ENCODE data around the gene IGFALS.

Gene IGFALS

DNA sequence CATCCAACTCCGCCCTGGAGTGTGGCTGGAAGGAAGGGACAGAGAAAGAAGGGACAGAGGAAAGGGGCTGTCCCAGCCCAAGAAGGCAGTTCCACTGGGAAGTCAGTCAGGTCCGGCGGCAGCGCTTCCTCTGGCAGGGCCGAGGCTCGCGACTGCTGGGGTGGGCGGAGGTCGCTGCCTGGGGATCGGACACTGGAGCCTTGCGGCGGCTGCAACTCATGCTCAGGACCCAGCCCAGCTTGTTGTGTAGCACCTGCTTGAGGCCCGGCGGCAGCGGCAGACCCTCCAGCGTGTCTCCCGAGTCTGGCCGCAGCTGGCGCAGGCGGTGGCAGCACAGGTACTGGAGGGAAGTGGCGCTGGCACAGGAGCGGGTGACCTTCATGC is 16.5 kb downstream of the IGFALS start:
- DNase-seq: no peak

DNA sequence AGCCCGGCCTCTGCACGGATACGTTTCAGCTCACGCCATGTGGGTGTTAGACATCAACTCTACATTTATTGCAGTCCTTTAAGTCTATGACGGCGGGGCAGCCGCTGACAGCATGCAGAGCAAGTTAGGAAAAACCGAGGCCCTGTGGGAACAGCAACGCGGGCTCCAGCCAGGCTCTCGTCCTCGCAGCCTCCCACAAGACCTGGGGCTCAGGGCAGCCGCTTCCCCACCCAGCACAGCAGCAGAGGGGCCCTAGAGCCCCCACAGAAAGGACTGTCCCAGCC is 16.9 kb downstream of the IGFALS start:
- no peak for DNase-seq

DNA sequence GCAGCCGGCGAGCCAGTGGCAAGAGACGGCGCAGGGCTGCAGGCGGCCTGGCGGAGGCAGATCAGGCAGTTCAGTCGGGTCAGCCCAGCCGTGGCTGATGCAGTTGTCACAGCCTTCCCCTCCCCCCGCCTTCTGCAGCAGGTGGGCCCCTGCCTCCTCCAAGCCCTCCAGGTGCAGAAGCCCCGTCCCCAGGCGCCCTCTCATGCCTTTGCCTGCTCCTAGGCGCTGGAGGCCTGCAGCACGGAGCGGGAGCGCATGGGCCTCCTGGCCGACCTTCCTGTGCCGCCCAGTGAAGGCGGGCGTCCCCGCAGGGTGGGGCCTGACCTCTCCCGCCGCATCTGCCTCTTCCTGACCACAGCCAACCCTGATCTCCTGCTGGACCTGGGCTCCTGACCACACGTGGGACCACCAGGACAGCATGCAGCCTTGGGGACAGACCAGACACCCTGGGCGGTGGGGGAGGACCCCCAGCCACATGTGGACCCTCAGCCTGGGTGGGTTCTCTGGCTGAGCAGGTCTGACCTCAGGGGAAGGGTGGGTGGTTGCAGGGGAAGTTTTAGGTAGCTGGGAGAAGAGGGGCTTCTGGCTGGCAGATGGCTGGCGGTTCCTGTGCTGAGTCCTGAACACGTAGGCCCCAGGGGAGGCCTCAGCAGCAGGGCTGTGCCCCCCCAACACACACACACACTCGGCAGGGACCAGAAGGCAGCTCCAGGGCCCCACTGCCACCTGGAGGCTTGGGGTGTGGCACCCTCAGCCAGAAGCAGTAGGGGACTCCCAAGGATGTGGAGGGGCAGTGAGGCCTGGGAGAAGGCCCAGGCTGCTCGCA is 17.4 kb downstream of the IGFALS start:
- DNase-seq: no peak

DNA sequence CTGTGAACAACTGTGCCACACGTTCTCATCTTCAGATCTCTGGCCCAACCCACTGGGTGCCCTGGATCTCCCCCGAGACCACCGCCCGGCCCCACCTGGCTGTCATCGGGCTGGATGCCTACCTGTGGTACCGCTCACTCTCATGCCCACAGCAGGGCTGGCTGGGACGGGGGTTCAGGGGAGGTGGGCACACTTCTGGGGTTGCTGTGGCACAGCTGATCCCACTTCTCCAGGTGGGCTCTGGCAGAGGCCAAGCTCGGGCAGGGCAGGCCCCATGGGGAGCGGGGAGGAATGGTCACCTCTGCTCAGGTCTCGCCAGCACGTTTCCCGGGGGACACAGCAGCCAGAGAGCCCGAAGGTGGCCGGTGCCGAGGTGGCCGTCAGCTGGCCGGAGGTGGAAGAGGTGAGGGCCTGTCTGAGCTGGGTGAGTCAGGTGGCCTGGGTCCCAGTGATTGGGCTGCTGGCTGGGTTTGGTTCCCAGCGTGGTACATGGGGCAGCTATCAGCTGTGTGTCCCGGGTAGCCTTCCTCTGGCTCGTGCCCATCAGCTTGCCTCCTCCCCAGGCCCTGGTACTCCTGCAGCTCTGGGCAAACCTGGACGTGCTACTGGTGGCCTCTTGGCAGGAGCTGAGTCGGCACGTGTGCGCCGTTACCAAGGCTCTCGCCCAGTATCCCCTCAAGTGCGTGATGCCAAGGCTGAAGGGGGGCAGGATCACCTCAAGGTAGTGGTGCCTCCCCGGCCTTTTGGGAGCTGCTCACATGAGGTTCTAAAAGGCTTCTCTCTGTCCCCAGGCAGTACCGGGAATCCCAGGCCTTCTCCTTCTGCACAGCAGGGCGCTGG is 18.3 kb downstream of the IGFALS start:
- DNase-seq: no peak

DNA sequence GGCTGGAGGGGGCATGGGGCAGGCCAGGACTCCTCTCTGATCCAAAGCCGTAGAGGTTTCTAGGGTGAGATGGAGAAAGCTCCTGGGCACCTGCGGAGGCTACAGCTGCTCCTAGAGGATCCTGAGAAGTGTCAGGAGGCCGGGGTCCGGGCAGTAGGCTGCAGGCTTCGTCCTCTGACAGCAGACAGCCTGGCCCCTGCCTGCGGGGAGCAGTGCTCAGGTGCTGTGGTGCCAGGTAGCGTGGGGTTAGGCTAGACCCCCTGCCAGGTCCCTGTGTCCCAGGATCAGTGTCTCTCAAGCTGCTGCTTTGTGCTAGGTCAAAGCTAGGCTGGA is 19.1 kb downstream of the IGFALS start:
- DNase-seq: no peak

DNA sequence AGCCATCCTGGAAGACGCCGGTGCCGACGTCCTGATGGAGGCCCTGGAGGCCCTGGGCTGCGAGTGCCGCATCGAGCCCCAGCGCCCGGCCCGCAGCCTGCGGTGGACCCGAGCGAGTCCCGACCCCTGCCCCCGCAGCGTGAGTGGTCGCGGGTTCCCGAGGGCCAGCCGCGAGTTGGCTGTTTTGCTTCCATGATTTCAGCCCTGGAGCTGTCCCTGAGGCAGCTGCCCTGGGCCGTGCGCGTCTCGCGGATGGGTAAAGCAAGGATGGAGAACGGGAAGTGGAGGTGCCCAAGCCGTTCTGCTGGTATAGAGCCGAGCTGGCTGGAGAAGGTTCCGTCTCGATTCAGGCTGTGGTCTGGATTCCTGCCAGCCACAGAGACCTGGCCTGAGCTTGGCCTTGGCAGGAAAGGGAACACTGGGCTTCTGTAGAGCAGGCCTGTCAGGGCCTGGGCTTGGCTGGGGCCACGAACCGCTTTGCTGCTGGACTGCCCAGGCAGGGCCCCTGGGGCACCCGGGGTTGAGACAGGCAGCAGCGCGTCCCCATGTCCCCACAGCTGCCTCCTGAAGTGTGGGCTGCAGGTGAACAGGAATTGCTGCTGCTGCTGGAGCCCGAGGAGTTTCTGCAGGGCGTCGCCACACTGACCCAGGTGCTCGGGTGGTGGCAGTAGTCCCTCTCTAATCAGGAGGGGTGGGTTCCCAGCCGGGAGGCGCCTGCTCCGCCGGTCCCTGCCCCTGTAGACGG is 19.6 kb downstream of the IGFALS start:
- DNase-seq: peak in 12 of 51 donors; percentile 17 to 47 (median 38)

DNA sequence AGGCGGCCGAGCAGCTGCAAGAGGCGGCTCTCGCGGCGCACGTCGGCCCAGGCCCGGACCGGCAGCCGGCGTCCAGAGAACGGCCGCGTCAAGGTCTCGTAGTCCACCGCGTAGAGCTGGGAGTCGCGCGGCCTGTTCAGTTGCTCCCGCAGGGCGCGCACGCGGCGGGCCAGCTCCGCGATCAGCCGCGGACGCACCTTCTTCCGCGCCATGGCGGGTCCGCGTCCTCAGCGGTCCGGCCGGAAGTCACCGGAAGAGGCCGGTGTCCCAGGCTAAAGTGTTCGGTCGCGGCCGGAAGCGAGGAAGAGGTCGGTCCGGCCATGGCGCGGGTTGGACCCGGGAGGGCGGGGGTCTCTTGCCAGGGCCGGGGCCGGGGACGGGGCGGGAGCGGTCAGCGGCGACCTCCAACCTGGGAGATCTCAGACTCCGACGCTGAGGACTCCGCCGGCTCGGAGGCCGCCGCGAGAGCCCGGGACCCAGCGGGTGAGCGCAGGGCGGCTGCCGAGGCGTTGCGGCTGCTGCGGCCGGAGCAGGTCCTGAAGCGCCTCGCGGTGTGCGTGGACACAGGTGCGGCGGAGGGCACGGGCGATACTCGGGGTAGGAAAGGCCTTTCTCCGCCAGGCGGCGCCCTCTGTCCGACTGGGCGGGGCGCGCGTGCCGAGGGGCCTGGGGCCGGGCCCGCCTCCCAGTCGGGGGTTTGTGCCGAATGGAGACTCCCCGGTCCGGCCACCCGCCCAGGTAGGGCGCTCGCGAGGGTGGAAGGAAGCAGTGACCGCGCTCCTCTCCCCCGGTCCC is 20.4 kb downstream of the IGFALS start, which contains the start of gene MRPS34:
Gene MRPS34 (minus strand): TSS at position 227 of the 795 bp plus-strand sequence. CDS start 15 bp downstream, at position 212.
- peak; percentile 27 to 84 (median 68) for DNase-seq

DNA sequence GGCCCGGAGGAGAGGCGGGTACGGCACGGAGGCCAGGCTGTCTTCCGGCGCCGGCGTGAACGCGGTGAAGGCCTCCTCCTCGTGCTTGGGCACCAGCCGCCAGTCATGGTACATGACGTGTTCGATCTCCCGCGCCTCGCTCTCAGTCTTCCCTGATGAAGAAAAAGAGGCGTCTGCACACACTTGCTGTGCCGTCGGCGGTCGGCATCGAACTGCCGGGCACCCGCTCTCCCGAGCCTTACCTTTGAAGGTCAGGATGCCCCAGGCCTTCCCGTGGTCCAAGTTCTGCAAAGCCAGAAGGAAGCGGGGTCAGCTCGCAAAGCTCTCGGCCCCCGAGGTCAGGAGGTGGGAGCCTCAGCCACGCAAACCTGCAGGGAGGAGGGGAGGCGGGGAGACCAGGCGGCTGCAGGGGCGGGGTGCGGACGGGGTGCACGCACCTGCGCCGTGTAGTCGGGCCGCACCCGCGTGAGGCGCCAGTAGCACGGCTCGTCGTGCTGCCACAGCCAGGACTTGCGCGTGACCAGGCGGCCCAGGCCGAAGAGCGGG is 21.1 kb downstream of the IGFALS start, which contains the start of gene EME2:
Gene EME2 (plus strand): TSS at position 449 of the 546 bp plus-strand sequence. CDS start 418 bp downstream, outside the sequence.
- DNase-seq: peak in 4 of 51 donors; percentile 27 to 57 (median 42)

DNA sequence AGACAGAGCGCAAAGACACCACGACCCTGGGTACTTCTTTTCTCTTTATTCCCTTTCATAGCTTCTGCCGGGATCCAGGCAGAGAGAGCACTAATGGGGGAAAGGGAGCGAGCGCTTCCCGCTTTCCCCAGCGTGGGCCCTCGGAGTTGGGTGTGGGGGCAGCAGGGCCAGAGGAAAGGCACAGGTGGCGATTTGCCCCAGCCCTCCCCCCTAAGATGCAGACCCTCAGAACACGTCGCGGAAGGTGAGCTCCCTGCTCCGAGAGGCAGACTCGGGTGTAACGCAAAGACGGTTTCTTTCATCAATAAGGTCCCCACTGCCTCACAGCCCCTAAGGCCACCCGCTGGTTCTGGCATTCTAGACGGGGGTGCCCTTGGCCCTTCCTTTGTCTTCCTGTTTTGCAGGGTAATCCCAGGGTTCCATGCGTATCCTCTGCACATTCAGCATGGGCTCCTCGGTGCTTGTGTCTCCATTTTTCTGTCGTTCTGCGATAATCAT is 21.6 kb downstream of the IGFALS start:
- DNase-seq: no peak

DNA sequence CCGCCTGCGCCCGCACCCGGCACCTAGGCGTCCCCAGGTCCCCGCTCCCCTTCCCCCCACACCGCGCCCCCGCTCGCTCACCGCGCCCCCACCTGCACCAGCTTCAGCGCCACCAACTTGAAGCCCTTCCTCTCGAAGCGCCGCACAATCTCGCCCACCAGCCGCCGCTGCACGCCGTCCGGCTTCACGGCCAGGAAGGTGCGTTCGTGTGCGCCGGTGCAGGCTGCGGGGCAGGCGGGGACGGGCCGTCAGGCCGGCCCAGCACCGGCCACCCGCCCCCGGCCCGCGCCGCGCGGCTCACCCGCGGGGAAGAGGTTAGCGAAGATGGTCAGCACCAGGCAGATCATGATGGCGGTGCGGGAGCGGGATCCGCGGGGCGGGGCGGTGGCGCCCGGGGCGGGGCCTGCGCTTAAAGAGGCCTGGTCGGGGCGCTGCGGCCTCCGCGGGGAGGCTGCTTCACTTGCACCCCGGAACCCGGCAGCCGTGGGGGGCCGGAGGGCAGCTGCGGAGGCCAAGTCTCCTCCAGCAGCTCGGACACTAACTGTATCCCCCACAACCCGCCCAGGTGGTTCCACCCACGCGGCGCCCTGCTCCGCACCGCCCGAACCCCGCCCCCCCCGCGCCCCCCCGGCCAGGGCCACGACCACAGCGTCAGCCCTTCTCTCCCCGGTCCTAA is 22.2 kb downstream of the IGFALS start, which contains the start of gene NME3:
Gene NME3 (minus strand): TSS at position 356 of the 676 bp plus-strand sequence. CDS start 9 bp downstream, at position 347.
- DNase-seq: peak in 49 of 51 donors; percentile 21 to 82 (median 55)

DNA sequence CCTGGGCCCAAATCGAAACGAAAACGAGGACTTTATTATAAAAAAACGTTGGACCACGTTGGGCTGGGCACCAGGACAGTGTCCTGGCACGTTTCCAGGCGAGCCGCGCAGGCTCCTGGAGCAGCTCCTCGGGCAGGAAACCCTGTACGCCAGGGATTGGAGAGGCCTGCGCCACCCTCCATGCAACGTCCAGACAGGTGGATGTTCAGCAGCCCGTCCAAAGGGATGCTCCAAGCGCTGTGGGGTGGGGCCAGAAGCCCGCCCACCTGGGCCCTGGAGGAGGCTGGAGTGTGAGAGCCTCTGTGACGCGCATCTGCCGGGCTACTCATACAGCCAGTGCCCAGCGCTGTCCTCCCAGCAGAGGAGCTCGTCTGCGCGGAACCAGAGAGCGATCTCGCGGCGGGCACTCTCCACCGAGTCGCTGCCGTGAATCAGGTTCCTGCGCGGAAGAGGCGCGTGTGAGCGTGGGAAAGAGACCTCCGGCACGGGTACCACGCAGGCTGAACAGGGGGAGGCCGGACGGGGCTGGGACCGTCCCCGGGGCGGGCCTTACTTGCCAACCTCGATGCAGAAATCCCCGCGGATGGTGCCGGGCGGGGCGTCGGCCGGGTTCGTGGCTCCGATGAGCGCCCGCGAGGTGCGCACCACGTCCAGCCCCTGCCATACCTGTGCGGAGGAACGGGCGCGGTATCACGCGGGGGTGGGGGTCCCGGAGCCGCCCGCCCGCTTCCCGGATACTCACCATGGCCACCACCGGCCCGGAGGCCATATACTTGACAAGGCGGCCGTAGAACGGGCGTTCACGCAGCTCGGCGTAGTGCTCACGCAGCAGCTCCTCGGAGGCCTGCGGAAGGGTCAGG is 22.9 kb downstream of the IGFALS start:
- peak in 44 of 51 donors; percentile 13 to 71 (median 43) for DNase-seq

DNA sequence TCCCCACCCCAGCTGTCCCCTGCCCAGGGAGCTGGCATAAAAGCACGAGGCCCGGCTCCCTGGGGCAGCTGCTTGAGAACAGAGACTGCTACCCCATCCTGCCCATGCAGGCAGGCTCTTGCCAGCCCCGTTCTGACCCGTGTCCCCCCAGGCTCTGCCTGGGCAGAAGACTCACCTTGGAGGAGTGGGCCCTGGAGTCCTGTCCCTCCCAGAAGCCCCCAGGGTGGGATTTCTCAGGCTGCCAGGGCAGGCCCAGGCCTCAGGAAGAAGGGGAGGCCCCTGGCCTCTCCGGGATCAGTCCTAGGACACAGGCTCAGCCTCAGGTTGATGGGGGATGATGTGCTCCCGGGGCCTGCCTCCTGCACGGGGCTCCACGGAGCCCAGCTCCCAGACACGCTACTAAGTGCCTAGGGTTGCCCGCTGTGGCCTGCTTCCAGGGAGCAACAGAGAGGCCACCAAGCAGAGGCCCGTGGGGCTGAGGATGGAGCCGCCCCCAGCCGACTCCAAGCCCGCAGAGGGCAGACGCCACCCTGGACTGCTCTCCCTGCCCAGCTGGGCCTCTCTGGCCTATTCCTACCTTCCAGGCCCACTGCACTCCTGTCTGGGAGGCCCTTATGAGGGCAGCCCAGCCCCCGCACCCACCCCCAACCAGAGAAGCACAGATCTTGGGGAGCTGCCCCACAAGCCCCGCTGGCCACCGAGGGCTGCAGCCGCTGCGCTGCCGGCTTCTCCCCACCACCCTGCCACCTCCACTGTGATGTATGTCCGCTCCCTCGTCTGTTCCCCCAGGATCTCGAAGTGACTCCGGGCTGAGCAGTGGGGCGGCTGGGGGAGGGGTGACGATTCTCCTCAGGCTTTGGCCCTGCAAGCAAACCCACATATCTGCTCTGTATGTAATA is 23.9 kb downstream of the IGFALS start:
- DNase-seq: peak in 9 of 51 donors; percentile 14 to 56 (median 40)

DNA sequence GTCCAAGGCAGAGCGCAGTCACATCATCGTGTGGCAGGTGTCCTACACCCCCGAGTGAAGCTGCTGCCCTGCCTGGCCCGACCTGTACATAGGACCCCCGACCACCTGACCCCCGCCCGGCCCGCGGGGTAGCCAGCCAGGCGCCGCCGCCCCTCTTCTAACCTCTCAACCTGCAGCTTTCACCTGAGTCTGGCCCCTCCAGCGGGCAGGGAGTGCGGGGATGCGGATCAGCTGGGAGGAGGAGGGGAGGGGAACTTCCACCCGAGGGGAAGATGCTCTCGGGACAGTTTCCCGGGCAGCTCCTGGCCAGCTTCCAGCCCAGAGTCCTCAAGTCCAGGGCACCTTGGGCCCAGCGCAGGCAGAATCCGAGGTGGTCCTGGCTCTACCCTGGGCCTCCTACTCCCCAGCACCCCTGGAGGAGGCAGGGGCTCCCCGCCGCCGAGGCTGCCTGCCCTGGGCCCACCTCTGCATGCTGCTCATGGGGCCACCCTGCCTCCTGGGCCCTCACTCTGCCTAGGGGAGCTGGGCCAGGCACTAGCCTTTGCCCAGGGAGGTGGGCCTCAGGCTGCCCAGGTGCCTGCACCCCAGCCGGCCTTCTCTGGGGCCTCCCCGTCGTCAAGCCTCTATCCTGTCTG is 24.6 kb downstream of the IGFALS start:
- DNase-seq: peak in 1 of 51 donors; percentile 3

DNA sequence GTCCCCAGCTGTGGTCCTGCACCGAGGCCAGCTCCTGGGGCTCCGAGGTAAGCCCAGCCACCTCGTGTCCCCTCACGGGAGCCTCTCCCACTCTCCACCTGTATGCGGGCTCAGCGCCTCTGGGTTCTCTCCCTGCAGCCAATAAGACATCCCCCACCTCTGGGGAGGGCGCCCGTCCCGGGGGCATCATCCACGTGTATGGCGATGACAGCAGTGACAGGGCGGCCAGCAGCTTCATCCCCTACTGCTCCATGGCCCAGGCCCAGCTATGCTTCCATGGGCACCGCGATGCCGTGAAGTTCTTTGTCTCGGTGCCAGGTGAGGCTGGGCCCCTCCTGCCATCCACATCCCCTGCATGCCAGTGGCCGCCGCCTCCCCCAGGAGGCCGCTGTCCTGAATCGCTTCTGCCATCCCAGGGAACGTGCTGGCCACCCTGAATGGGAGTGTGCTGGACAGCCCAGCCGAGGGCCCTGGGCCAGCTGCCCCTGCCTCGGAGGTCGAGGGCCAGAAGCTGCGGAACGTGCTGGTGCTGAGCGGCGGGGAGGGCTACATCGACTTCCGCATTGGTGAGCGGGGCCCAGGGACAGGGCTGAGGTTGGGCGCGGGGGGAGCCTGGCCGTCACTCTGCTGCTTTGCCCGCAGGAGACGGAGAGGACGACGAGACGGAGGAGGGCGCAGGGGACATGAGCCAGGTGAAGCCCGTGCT is 25.3 kb downstream of the IGFALS start:
- DNase-seq: no peak

DNA sequence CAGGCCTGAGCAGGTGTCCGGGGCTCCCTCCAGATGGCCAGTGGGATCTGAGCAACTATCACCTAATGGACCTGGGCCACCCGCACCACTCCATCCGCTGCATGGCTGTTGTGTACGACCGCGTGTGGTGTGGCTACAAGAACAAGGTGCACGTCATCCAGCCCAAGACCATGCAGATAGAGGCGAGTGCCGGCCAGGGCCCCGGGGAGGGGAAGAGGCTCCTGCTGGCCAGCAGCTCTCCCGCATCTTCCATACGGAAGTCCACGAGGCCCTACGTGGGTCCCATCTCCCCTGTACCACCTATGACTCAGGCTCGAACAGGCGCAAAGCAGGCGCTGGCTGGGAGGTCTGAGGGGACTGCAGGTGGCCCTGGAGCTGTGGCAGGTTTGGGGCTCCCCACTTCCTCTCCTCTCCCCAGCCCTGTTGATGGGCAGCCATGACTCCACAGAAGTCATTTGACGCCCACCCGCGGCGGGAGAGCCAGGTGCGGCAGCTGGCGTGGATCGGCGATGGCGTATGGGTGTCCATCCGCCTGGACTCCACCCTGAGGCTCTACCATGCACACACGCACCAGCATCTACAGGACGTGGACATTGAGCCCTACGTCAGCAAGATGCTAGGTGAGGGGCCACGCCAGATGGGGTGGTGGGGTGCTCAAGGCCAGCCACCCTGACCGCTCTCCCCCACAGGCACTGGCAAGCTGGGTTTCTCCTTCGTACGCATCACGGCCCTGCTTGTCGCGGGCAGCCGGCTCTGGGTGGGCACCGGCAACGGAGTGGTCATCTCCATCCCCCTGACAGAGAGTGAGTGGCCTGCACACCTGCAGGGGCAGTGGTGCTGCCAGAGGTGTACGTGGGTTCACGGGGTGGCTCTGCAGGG is 26.1 kb downstream of the IGFALS start:
- DNase-seq: no peak
